Colon (tissue), 2 donors: ENCODE measurements around the gene PLA2G12B.
"Not testable (repeated sequence)": the region's sequence is repeated elsewhere in the genome, so short reads cannot be mapped to it uniquely, and the experiment has no call there.

Experiments used
- FAIRE-seq: peaks from 2 replicates; lab custom pipeline; 2012; peaks lifted over from hg19 to GRCh38; lab: Jason Lieb, UNC
- donor health status: control.
- donor health status: control.

Gene PLA2G12B, protein sequence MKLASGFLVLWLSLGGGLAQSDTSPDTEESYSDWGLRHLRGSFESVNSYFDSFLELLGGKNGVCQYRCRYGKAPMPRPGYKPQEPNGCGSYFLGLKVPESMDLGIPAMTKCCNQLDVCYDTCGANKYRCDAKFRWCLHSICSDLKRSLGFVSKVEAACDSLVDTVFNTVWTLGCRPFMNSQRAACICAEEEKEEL

DNA sequence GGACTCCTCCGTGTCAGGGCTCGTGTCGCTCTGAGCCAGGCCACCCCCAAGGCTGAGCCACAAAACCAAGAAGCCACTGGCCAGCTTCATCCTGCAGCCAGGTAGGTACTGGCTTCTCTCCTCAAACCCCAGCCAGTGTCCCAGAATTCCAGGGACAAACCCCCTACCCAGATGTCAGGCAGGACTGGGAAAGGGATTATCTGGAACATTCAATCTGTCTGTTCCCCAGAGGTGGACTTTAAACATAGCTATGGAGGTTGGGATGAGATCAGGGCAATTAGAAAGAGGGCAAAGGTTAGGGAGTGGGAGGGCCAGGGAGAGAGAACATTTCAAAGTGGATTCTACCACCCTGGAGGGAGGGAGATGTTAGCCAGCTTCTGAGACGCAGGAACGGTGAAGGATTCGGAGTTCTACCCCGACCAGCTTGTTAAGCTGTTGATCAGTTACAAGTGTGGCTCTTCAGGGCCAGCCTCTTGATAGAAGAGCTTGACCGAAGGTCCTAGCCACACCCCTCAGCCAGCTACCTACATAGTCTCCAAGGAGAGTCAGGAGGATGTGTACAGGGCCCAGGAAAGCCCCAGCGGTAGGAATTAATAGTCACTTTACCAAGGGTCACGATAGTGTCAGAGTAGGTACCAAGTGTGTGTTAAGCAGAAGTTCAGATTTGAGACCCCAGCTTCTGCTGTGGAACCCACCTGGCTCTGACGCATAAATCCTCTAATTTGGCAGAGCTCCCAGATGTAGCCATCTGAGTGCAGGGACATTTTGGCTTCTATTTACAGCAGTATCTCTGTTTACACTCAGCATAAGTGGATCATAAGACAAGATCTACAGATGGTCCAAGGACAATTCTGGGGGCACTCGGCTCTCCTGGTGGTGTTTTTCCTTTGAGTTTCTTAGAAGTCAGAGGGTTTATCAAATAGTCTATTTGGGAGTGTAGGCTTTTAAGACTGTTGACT lies at the start of gene PLA2G12B:
Gene PLA2G12B, minus strand, starts transcription at position 211 of the 959 bp plus-strand sequence. Its CDS starts 121 bp downstream, at position 90.
- FAIRE-seq, result no peak

- FAIRE-seq, result no peak
These were observed 49.2 kb upstream of the PLA2G12B start for GRCh38 chr10:73003822-73004221.

DNA sequence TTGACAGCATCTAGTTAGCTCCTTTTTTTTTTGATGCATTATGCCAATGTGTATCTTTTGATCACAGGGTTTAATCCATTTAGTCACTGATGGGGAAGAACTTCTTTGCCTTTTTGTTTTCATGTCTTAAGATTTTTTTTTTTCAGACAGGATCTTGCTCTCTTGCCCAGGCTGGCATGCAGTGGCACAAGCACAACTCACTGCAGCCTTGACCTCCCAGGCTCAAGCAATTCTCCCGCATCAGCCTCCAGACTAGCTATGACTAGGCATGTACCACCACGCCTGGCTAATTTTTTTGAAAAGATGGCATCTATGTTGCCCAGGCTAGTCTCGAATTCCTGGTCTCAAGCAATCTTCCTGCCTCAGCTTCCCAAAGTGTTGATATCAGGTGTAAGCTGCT lies 46.4 kb upstream of the PLA2G12B start:
- no peak for FAIRE-seq

GRCh38 chr10:72997099-72997498 lies 42.5 kb upstream of the PLA2G12B start:
- no peak for FAIRE-seq

GRCh38 chr10:72995459-72995858 lies 40.9 kb upstream of the PLA2G12B start:
- FAIRE-seq, result not testable (repeated sequence)

GRCh38 chr10:72989771-72990170 lies 35.2 kb upstream of the PLA2G12B start:
- not testable (repeated sequence) for FAIRE-seq

GRCh38 chr10:72984618-72985017 lies 30.0 kb upstream of the PLA2G12B start:
- not testable (repeated sequence) for FAIRE-seq

DNA sequence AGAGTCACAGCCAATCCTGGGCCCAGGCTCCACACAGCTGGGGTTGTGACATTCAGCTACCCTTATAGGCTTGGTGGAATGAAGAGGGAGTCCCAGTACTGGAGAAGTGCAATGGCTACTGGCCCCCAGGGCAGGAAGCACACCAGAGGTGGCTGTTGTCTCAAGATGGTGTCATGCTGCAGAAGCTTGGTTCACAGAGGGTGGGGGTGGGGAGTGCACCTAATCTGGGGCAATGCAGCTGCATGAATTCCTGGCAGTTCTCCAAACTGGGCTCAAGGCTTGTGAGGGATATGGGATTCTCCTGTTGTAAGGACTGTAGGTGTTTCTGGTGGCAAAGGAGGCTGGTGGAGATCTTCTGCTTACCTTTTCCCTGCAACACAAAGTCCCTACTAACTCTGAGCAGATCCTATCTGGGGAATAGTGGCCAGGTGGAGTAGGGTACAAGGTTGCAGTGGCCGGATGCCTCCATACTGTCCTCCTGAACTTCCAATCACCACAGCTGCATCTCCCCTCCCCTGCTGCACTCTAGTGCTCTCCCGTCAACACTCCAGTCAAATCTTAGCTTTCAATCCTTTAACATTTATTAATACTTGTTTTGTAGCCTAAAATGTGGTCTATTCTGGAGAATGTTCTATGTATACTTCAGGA lies 27.4 kb upstream of the PLA2G12B start:
- no peak for FAIRE-seq

GRCh38 chr10:72981028-72981881 lies 26.6 kb upstream of the PLA2G12B start:
- no peak for FAIRE-seq

DNA sequence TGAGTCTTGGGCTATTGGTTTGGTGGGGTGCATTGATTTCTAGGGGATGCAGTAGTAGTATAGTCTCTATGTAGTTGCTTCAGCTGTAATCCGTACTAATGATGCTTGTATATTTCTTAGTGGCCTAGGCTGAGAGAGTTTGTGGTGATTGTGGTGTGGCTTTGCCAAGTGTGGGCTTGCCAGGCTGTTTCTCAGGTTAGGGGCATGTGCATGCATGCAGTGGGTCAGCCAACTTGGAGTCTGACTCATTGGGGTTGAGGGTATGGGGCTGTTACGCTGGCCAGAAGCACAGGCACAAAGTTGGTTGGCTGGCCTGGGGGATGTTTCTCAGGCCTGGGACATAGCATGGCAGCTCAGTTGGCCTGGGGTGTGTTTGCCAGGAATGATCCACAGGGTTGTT lies 25.7 kb upstream of the PLA2G12B start:
- no peak for FAIRE-seq

- no peak for FAIRE-seq
These were observed 25.1 kb upstream of the PLA2G12B start for GRCh38 chr10:72979709-72980108.

DNA sequence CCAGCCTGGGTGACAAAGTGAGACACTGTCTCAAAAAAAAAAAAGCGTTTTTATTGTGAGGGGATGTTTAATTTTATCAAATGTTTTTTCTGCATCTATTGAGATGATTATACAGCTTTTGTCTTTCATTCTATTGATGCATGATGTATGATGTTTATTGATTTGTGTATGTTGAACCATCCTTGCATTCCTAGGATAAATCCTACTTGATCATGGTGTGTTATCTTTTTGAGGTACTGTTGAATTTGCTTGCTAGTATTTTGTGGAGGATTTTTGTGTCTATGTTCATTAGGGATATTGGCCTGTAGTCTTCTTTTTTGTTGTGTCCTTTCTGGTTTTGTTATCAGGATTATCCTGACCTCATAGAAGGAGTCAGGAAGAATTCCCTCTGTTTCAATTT lies 22.3 kb upstream of the PLA2G12B start:
- FAIRE-seq, result no peak

- no peak for FAIRE-seq
These were observed 1.4 kb upstream of the PLA2G12B start for GRCh38 chr10:72956001-72956400.

GRCh38 chr10:72954230-72954595 lies 393 bp downstream of the PLA2G12B start:
- FAIRE-seq, result no peak

DNA sequence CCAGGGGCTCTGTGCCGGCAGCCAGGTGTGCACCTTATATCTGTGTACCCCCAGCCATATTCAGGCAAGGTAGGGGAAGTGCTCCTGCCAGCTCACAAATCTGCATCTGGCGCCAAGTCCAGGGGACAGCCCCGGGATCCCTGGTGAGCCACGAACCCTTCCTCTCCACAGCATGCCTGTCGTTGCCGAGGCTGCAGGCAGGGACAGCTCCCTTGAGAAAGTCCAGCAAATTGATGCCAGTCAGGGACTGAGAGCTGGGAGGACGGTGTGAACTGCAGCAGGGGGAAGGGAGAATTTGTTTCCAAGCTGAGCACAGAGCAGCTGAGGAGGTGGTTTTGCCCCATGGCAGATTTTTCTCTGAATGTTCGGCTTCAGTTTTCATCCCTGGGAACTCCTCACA lies 919 bp downstream of the PLA2G12B start:
- no peak for FAIRE-seq

DNA sequence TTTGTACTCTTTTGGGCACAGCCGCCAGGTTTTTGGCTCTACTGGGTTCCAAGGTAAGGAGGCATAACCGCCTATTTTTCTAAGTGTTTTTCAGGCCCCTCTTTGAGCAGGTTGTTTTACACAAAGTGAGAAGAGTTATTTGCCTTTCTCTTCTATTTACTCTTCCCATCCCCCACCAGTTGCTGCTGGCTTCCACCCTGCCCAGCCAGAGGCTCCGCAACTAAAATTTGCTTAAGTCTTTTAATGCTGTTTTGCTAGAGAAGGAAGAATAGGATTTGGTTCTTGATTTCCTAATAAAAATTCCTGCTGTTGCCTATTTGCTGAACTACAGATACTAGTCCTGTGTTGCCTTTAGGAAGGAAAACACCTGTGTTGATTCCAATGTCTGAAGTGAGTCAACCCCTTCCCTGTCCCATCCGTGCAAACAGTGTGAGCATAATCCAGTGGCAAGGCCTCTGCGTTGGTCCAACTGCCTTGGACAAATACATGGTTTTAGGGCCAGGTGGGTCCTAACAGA lies 1.9 kb downstream of the PLA2G12B start:
- FAIRE-seq, result no peak

DNA sequence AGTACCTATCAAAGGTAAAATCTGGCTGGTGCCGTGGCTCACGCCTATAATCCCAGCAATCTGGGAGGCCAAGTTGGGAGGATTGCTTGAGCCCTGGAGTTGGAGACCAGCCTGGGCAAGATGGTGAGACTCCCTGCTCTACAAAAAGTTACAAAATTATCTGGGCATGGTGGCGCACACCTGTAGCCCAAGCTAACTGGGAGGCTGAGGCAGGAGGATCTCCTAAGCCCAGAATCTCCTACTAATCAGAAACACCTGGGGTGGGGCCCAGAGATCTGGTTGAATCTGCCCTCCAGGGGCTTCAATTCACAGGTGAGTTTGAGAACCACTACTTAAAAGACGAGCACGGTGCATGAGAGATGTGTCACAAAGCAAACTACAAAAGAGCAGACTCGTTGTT lies 2.4 kb downstream of the PLA2G12B start:
- FAIRE-seq, result no peak

DNA sequence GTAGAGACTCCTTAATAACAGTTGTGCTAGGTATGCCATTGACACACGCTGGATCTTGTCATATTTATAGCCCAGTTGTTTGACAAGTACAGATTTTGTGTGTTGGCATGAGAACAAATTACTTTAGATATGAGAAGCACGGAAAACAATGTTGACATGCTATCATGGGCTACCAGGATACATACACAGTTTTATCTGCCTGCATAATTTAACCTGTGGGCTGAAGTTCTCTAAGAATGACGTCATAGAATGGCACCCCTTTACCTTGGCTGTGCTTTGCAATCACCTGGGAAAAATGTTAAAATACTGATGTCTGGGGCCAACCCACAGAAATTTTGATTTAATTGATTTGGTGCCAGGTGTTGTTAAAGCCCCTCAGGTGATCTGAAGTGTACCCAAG lies 2.8 kb downstream of the PLA2G12B start:
- FAIRE-seq, result no peak

DNA sequence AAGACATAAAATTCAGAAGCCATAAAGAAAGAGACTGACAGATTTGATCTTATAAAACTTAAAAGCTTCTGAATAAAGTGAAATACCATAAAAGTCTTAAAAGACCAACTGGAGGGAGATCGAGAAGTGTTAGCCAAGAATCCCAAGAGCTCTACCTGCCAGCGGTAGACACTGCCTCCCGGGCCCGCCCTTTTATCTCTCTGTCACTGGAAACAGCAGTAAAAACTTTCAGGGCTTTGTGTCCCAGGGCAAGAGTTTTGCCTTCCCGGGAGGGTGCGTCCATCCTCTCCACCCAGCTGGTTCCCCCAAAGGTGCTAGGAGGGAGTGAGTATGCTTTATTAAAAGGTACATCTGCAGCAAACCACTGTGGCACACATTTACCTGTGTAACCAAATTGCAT lies 5.8 kb downstream of the PLA2G12B start:
- no peak for FAIRE-seq

- no peak for FAIRE-seq
These were observed 7.6 kb downstream of the PLA2G12B start for GRCh38 chr10:72946963-72947362.

DNA sequence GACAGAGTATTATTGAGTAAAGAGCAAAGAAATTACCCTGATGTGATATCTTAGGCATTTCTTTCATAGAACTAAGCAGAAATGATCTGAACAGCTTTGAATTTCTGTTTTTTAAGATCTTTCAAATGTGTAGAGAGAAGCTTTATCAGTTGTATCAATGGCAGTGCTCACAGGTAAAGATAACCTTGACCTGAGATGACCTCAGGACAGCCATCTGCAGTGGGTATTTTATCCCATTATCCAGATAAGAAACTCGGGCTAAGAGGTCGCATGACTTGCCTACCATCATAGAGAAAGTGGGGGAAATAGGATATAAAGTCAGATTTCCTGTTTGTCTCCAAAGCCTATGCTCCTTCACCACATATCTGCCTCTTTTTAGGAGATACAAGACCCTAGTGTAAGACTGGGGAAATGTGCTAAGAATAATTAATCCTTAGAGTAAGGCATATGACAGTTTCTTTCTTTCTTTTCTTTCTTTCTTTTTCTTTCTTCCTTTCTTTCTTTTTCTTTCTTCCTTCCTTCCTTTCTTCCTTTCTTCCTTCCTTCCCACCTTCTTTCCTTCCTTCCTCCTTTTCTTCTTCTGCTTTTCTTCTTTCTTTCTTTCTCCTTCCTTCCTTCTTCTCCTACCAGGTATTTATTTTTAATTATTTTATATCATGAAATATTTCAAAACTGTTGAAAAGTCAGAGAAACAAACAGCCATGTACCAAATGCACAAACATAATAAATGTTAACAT lies 10.9 kb downstream of the PLA2G12B start:
- FAIRE-seq, result no peak
